Activated CD4-positive, CD25-positive, alpha-beta regulatory T cell treated with anti-CD3 and anti-CD28 coated beads, Interleukin-2, amount 50 U/mL, for 16 hours (primary cell): Measurements from ENCODE around the gene ISL1.

Experiments
- DNase-seq: peaks from one replicate; pipeline ENCODE4 v3.0.0-alpha.2; 2020; ENCODE audit warnings: low read depth, low spot score

Gene ISL1

DNA sequence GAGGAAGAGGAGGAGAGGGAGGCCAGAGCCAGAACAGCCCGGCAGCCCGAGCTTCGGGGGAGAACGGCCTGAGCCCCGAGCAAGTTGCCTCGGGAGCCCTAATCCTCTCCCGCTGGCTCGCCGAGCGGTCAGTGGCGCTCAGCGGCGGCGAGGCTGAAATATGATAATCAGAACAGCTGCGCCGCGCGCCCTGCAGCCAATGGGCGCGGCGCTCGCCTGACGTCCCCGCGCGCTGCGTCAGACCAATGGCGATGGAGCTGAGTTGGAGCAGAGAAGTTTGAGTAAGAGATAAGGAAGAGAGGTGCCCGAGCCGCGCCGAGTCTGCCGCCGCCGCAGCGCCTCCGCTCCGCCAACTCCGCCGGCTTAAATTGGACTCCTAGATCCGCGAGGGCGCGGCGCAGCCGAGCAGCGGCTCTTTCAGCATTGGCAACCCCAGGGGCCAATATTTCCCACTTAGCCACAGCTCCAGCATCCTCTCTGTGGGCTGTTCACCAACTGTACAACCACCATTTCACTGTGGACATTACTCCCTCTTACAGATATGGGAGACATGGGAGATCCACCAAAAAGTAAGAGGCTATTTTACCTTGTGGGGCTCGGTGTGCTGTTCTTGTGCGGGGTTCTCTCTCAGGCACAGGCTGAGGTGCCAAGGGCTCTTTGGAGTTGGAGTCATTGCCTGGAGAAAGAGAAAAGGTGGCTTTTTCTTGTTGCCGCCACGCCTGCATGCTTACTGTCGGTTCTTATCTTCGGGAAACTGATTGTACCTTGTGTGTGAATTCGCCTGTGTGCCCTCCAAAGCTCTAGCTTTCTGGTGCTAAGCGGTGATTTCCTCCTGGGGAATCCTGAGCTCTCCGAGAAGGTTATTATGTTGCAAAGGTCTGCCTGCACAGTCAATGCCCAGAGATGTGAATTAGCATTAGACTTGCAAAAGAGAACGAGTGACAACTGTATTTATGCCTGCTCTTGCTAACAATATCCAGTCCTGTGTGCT is at the start of gene ISL1:
TSS of gene ISL1 (plus strand) at position 318 of the 991 bp plus-strand sequence. CDS start at position 542, 224 bp downstream.
- no peak for DNase-seq

DNA sequence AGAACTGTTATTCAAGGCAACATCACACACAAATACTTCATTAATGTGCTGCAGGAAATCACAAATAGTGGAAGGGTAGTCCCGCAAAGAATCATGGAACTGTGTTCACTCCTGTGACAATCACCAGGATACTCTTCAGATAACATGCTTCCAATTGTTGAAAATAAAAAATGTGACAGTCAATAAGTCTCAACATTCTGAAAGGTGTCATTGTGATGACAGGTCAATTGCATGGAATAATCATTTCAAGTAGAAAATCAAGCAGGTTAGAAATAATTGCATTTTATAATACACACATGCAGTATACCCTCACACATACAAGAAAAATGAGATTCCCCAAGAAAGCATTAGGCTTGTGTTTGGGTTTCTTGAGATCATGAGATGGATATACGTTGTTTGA is 46.4 kb upstream of the ISL1 start:
- DNase-seq, result no peak

DNA sequence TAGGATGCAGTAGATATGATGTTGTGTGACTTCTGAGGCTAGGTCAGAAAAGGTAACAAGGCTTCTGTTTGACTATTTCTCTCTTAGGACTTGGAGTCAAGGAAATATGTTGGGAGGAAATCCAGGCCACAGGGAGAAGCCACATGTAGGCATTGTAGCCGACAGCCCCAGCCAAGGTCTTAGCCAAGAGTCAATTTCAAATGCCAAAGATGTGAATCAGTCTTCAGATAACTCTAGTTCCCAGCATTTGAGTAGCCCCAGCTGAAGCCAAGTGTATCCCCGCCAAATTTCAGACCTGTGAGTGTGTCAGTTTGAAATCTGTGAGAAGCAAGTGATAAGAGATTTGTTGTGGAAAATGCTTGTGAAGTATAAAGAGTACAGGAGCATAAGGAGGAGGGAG is 38.1 kb upstream of the ISL1 start:
- DNase-seq, result no peak

DNA sequence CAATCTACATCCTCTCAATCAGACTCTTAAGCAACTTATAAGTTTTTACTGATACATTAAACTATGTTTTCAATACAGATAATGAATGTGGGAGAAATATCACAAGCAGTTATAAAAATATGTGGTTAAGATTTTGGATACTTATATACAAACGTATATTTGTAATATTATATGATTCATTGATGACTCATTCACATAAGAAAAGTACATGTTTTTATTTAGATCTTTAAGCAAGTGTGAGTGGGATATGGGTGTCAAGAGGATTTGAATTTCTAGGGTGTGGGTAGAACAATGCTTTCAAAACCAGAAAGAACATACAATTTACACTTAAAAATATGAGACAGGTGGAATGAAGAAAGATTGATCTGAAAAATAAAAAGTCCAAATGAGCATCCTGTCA is 36.1 kb upstream of the ISL1 start:
- no peak for DNase-seq

DNA sequence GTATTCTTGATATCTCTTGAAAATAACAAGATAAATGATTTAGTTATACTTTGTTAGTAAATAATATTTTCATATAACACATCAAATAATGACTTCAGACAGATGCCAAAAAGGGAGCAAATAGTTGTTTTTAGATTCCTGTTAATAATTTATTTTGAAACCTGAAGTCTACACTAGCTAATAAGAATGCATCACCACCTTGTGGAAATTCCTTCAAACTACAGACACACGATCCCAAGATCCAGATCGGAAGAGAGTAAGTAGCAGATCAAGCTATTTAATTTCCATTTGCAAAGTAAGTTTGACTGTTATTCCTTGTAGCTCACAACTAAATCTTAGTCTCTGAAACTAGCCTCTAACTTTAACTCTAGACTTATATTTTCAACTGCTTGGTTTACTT is 35.5 kb upstream of the ISL1 start:
- no peak for DNase-seq

DNA sequence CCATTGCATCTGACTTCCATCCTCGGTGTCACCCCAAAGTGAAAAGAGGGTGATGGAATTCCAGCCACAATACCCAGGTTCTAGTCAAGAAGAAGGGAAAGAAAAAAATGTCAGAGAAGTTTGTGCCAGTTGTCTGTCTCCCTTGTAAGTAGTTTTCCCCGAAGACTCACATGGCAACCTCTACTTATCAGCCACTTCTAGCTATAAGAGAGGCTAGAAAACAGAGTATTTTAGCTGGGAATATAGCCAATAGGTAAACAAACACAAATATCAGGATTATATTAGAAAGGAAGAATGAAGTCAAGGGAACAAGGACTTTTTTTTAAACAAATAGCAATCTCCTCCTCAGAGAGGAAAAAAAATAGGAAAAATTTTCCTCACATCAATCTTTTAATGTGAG is 12.2 kb upstream of the ISL1 start:
- no peak for DNase-seq

DNA sequence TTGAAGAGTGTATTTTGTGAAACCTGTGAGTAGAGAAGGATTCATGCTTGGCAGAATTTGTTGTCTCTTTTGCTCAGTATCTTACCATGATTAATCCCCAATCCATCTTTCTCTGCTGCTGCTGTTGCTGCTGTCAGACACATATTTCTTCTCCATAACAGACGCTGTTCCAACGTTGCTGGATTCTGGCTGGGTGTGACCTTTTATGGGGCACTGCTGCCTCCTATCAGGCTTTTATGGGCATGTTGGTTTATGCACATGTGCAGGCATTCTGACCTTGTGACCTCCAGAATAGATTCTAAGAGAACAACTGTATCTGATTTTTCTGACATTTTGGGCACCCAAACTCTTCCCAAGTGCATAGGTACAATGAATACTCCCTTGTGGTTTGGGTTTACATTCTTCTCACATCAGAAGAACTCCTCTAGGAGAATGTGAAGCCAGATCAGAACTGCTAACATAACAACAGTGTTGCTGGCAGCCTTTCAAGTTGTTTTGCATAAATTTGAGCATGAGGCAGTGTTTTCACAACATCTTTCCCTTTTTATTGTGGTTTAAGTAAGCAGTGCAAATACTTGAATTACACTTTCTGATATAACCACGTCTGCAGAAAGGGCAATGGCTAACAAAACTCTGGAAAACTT is 9.2 kb upstream of the ISL1 start:
- DNase-seq, result no peak

DNA sequence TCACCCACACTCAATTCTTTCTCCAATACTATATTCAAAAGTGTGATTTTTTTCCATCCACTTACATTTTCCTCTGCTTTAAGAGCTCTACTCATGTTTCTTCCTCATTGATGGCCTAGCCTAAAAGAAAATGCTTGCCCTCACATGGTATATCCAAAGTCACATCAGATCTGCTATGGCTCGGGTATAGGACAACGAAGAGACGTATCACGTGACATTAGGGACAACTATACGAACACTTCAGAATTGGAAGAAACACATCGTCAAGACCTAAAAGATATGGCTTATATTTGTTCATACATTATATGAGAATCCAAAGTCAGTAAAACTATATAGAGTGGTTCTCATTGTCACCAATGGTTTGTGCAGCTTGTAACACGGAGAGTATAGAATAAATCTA is 8.2 kb upstream of the ISL1 start:
- DNase-seq, result no peak

DNA sequence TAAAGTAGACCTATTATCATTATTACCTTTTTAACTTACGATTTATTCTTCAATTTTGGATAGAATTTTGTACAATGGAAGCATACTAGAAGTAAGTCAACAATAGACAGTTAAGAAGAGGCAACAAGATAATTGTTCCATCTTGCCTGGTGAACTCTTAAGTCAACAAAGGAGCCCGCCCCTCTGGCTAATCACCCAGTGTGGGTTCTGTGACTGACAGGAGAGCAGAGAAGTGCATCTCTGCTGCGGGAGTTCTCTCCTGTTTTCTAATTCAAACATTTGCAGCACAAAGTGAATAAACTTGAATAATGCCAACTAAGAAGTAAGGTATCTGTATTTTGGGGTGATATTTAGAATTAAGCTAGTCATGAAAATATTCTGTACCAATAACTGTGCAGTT is 6.7 kb upstream of the ISL1 start:
- DNase-seq, result no peak

DNA sequence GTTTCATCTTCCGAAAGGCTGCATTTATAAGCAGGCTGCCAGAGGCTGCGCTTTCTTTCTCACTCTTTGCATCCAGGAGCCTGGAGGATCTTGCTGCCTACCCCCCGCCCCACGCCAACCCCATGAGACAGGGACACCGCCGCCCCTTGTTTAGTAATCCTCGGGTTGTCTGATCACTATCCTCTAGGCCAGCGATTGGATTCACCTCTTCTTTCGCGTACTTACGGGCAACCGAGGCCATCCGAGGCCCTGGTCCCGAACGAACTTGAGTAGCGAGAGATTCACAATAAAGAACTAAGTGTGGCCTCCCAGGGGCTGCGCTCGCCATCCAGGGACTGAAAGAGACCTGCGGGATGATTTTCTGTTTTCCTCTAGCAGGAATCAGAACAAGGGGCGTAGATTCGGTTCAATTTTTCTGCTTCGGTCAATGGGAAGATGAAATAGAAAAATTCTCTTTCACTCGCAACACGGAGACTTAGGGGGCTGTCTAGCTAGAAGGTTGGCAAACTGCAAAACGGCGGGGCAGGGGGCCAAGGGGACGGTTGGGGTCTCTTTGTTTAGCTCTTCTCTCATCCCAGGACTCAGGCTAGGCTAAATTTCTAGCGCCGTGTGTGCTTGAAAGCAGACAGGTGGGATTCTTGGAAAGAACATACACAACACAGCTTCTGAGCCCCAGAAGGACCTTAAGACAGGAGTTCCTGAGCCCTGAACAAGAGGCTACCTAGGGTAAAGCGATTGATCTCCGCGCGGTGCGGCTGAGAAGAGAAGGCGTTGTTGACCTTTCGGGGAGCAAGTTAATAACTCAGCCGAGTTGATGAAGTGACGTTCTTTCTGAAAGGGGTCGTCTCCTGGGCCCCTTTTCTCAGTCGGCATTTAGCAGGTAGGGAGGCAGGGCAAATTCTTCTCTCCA is 5.8 kb upstream of the ISL1 start:
- DNase-seq, result no peak

DNA sequence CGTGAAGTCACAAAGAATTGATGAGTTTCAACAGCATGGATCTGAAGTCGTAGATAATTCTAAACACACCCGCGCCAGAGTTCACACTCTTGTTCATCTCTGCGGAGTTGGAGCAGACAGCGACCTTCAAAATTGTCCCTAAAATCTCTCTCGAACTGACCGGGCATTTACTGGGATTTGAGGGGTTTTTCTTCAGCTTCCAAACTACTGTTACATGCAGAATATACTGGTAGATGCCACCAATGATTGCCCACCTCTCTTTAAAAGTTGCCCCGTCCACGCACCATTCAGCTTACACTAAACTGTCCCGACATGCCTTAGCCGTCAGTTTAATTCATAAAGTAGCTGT is 5.2 kb upstream of the ISL1 start:
- DNase-seq, result no peak

DNA sequence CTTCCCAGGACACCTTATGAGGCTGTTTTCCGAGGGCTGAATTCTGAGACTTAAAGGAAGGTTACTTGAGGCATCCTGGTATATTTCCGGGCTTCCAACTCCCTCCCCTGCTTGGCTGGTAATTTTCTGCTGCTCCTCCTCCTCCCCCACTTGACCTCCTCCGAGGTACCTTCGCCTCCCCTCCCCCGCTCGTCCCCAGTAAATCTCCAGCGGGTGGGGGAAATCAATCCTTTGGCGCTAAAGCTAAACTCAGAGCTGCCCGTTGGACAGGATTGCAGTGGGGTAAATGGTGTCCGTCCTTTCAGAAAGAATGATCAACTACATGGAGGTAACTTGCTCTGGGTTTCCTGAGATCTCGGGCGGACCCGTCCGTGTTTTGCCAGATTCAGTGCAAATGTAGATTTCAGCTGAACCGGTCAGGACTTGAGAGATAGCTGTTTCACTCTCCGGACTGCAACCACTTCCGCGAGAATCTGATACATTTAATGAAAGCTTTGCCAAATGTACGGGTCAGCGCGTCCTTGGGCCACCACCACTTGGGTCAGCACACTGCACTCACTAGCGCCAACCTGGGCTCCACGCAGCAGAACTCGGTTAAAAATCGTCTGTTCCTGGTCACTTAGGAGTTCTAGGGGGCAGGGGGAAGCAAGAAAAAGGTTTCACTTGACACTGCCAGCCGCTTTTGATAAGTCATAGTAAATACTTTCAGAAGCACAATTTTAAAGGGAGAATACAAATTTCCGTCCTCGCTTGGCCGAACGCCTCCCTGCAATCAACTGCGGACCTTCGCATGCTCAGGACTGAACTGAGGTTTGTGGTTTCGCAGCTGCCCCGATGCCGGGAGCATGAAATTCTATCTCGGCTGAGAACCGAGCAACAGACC is 4.6 kb upstream of the ISL1 start:
- DNase-seq, result no peak

DNA sequence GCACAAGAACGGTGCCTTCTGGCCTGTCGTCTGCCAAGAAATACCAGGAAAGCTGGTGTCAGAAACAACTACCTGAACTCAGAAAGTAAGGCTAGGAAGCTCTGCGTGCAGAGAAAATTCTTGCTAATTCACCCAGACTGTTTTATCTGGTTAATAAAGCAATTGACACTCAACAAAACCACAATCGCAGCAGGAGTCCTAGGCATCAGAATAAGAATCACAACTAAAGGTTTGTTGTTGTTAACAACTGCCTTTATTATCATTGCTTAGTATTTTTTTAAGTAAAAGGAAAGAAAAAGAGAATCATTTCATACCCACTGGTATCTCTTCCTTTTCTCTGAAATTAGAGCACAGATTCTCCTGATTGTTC is 3.9 kb upstream of the ISL1 start:
- no peak for DNase-seq

DNA sequence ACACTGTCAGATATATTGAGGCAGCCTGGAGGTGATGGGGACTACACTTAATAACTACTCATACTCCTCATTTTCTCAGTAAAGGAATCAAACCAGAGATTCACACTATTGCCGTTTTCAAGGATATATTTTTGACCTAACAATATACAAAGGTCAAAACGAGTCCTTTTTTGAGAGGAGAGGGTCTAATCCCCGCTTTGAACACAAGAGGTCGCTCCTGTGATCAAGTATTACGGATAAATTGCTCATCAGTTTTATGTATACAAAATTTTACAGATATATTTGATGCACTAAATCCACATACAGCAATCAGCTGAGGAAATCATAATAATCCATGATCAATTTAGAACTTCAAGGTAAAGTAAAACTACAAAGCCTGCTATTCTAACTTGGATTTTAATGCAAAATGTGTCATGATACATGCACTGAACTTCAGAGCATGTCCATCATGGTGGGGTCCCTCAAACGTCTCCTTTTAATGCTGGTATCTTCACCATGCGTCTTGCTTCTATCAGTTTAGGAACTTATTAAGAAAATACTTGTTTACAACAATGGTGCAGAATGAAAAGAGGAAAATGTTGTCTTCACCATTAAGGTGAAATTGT is 2.5 kb upstream of the ISL1 start:
- no peak for DNase-seq

DNA sequence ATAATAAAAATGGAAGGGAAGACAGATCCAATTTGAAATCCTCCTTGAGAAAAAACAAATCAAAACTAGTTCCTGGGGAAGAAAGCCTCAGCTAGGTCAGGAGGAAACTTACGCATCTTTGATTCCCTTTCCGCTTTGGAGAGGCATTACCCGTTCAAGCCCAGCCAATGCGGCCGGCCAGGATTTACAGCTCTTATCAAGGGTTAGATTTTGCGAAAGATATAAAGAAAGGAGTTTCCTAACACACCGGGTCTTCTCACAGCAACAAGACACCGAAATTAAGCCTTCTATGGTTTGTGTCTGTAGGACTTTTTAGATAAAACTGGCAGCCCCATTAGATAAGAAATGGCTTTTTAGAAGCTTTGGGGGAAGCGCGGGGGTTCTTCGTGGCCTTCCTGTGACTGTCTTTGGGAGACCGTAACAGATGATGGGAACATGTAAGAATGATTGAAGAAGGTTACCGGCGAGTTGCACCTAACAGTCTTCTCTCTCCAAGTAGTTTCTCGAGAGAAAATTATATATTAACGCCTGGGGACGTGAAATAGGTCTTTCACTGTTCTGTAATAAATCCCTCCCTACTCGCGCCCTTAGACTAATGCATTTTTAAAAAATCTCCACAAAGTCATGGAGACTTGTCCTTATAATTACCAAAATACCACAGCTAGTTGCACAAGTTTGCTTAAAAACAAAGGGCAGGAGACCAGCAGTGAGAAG is 1.3 kb upstream of the ISL1 start:
- no peak for DNase-seq

DNA sequence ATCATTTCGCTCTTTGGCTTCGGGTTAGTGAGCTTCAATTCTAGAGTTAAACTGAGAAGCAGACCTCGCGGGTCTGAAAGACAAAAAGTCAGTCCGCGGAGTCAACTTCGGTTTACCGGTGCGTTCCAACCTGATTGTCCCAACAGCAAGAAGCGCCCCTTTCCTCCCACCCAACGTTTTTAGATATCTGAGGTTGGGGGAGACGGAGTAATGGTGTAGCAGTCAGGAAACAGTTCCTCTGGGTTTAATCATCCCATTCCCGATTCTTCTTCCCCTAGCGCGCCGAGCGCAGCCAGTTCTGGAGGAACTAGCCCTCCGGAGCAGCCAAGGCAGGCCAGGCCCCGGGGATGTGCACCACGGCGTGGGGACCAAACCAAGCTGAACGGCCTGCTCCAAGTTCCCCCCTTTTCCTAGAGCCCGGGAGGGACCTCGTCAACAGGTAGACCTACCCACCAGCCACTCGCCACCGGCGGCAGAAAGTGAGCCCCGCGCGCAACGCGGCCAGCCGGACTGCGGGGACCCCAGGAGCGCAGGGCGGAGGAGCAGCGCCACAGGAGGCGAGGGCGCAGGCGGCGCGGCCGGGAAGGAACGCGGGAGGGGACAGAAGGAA is 622 bp upstream of the ISL1 start:
- DNase-seq, result no peak

DNA sequence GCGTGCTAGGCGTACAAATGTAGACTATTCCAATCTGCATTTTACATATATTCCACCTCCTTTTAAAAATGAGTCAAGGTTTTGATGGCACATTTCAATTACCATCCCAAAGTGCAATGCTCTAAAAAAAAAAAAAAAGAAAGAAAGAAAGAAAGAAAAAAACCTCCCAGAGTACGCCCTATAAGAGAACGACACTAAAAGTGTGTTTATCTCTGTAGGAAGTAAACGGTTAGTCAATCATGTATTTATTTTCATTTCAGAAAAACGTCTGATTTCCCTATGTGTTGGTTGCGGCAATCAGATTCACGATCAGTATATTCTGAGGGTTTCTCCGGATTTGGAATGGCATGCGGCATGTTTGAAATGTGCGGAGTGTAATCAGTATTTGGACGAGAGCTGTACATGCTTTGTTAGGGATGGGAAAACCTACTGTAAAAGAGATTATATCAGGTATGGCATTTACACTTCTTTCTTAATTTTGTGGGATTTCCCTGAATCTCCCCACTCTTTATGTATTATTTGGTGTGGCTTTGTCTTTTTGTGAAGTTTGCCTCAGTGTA is 1.1 kb downstream of the ISL1 start:
- DNase-seq, result no peak

DNA sequence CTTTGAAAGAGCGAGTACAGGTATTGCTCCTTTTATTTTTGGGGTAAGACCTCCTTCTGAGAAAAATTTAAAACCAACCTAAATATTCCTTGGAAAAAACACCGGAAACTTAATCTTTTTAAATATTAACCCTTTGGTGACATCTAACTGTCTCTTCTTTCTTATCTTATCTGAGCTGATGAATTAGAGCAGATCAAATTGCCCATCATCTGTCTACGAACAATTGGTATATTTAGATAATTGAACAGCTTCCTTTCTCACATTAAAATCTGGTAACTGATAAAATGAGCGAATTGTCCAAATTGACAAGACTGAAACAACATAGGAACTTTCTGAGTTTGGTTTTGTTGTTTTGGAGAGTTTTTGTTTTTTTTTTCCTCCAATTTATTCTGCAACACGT is 2.0 kb downstream of the ISL1 start:
- DNase-seq, result no peak
